ENCODE results near the gene NUMA1.

The NUMA1 gene

DNA sequence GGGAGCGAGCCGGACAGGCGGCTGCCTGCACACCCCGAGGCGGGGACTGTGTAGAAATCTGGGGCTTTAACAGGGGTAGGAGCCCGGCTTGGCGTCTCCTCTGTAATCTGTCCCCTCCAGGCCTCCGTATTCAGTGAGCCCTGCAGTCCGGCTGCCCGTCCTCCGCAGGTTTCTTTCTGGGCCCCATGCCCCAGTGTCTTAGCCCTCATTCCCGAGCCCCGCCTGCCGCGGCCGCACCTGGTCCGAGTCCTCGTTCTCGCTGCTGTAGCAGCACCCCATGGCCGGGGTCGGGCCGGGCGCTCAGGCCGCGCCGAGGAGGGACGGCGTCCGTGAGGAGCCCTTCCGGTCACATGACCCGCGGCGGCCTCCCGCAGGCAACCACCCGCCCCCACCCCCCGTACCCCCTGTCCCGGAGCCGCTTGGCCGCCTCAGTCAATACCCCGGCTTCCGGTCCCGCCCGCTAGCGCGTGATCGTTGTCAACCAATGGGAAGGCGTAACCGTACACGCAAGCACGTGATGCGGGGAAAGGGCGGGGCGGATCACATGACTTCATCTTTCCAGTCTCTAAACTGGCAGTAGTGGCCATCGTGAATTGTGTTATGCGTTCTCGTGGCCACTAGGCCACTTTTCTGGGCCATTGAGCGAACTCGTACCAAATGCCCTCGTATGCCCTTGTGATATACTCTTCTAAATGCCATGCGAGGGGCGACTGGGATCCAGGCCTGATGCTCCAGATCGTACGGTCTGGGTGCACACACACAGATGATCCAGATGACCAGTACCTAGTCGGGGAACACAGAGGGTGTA is 22.8 kb upstream of the NUMA1 start, which contains the start of gene LAMTOR1:
Gene LAMTOR1 (minus strand): TSS at position 352 of the 808 bp plus-strand sequence. CDS start 73 bp downstream, at position 279.
- peak; percentile 29 for TF ChIP-seq CTCF (IDR thresholded peaks at IDR 0.05; ENCODE audit: low read depth, low read length)
- in situ Hi-C loops (cut with HindIII; ENCODE audit: low sequenced_read_pairs), result no loop called here
- peak; percentile 99 for DNase-seq (ENCODE audit: low read depth, low spot score)
- peak within 1 kb of the TSS; percentile 96 for H3K4me3 ChIP-seq (ENCODE audit: low read depth, low read length)

DNA sequence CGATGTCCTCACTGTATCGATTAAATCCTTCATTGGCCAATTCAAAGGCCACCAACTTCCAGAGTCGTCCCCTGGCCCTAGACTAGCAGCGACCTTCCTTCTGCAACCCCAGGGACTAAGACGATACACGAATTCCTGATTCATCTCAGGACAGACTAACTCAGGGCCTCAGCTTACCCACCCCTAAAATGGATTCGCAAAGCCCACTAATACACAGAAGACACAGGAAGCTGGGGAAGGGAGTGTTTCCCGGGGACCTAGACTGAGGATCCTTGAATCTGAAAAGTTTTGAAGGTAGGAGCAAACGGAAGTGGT is 22.2 kb upstream of the NUMA1 start:
- DNase-seq (ENCODE audit: low read depth, low spot score), result no peak
- no peak for TF ChIP-seq CTCF (IDR thresholded peaks at IDR 0.05; ENCODE audit: low read depth, low read length)
- in situ Hi-C loops (cut with HindIII; ENCODE audit: low sequenced_read_pairs), result no loop called here
- H3K4me3 ChIP-seq (ENCODE audit: low read depth, low read length), result peak overlapping the region; percentile 96

DNA sequence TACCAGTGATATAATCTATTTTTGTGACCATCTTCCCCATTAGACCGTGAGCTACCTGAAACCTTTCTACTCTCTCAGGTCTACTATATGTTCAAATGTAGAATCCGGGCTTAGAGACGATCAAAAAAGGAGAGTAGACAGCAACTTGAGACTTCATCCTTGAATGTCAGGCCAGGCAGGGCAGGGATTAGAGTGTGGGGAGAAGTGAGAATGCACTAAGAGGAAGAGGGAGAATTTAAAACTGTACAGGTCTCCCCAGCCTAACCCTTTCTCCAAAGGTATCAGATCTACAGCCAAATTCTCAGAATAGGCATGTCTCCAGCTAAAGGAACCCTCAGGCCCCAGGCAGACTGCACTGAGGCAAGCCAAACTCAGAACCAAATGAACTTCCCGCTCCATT is 21.8 kb upstream of the NUMA1 start:
- TF ChIP-seq CTCF (IDR thresholded peaks at IDR 0.05; ENCODE audit: low read depth, low read length), result no peak
- in situ Hi-C loops (cut with HindIII; ENCODE audit: low sequenced_read_pairs), result no loop called here

DNA sequence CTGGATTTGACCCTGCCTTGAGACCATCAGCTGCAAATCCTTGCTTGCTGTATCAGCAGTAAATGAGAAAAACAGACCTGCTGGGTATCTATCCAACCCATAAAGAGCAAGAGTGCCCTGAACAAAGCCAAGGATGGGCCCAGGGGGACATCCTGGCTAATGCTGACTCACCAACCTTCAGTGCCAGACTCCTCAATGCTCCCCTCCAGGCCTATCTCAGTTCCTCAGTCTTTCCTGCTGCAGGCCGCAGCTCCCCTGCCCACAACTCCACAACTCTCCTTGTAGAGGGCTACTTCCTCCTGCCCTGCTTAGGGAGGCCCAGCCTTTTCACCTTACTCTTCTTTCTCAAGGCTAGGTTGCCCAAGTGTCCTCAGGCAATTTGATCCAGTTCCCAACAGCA is 20.1 kb upstream of the NUMA1 start:
- TF ChIP-seq CTCF (IDR thresholded peaks at IDR 0.05; ENCODE audit: low read depth, low read length), result no peak

More for the DNA sequence above, 21.8 kb upstream of the NUMA1 start:
- H3K4me3 ChIP-seq (ENCODE audit: low read depth, low read length), result peak overlapping the region; percentile 96
- DNase-seq (ENCODE audit: low read depth, low spot score), result no peak

GRCh38 chr11:72100009-72100408 is 19.7 kb upstream of the NUMA1 start:
- TF ChIP-seq CTCF (IDR thresholded peaks at IDR 0.05; ENCODE audit: low read depth, low read length), result no peak
- in situ Hi-C loops (cut with HindIII; ENCODE audit: low sequenced_read_pairs), result no loop called here
- no peak overlapping the region for H3K4me3 ChIP-seq (ENCODE audit: low read depth, low read length)
- no peak for DNase-seq (ENCODE audit: low read depth, low spot score)

More for the DNA sequence above, 20.1 kb upstream of the NUMA1 start:
- in situ Hi-C loops (cut with HindIII; ENCODE audit: low sequenced_read_pairs), result no loop called here
- no peak for DNase-seq (ENCODE audit: low read depth, low spot score)
- H3K4me3 ChIP-seq (ENCODE audit: low read depth, low read length), result no peak overlapping the region

DNA sequence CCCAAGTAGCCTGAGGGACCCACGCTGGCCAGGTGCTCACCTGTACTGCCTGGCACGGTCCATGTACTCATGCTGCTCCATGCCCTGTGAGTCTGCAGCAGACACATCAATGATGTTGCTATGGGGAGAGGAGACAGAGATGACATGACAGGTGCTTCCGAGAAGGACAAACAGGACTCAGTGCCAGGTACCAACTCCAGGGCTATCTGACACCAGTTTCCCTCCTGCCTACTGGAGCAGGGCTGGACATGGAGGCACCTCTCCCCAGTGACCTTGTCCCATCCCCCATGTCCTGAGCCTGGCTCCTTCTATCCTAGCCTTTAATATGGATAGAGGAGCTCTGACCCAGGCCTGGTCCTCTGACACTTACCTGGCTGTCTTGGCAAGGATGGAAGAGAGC is 18.4 kb upstream of the NUMA1 start:
- H3K4me3 ChIP-seq (ENCODE audit: low read depth, low read length), result no peak overlapping the region
- TF ChIP-seq CTCF (IDR thresholded peaks at IDR 0.05; ENCODE audit: low read depth, low read length), result no peak
- in situ Hi-C loops (cut with HindIII; ENCODE audit: low sequenced_read_pairs), result no loop called here
- no peak for DNase-seq (ENCODE audit: low read depth, low spot score)
